Mucosa of rectum (tissue), 2 donors: ENCODE data around the gene DUSP23.
A peak's percentile ranks its signal among the peaks of the same experiment; 100 is the strongest.

Source experiments
- H3K27ac ChIP-seq, 2 donors: one replicate each; pipeline ENCODE4 v1.7.0; 2013; ENCODE audit warnings: inconsistent platforms in 2 of 2, low read depth in 2 of 2, low read length in 2 of 2
- H3K27me3 ChIP-seq, 2 donors: one replicate each; pipeline ENCODE4 v1.7.0; 2013; ENCODE audit warnings: low read length in 2 of 2; ENCODE audit not compliant: control insufficient read depth in 2 of 2, insufficient read depth in 2 of 2
- H3K36me3 ChIP-seq, 2 donors: one replicate each; pipeline ENCODE4 v1.7.0; 2013; ENCODE audit warnings: low read length in 2 of 2; ENCODE audit not compliant: control insufficient read depth in 2 of 2, insufficient read depth in 2 of 2
- H3K4me1 ChIP-seq, 2 donors: one replicate each; pipeline ENCODE4 v1.7.0; 2013; ENCODE audit warnings: low read length in 2 of 2, mild to moderate bottlenecking in 1 of 2; ENCODE audit not compliant: control insufficient read depth in 2 of 2, insufficient read depth in 2 of 2
- H3K4me3 ChIP-seq, 2 donors: one replicate each; pipeline ENCODE4 v1.7.0; 2013; ENCODE audit warnings: low read length in 2 of 2
- H3K9ac ChIP-seq, 2 donors: one replicate each; pipeline ENCODE4 v1.7.0; 2013; ENCODE audit warnings: low read length in 2 of 2, low read depth in 1 of 2, mild to moderate bottlenecking in 1 of 2
- H3K9me3 ChIP-seq, 2 donors: one replicate each; pipeline ENCODE4 v1.7.0; 2013; ENCODE audit warnings: low read length in 2 of 2; ENCODE audit not compliant: control insufficient read depth in 2 of 2
- donor health status: healthy.
- donor health status: Normal muscosa, but diverticular disease.

The DUSP23 gene

GRCh38 chr1:159800177-159800930 is 19.6 kb downstream of the DUSP23 start:
- H3K9me3 ChIP-seq: no peaks in the 10 kb centered on the region
- H3K4me3 ChIP-seq: no peak overlapping the region
- H3K27me3 ChIP-seq: peaks cover 4 to 16% of the 10 kb centered on the region in 2 donors
- no peaks in the 10 kb centered on the region for H3K36me3 ChIP-seq
- peaks cover 0 to 2% of the 10 kb centered on the region in 2 donors for H3K4me1 ChIP-seq
- no peak overlapping the region for H3K27ac ChIP-seq
- H3K9ac ChIP-seq: no peak overlapping the region

GRCh38 chr1:159802111-159802510 is 21.3 kb downstream of the DUSP23 start, which contains the start of gene FCRL6:
Gene FCRL6 (plus strand): TSS chr1:159802360. CDS start chr1:159802425, 65 bp downstream.
- no peak within 1 kb of the TSS for H3K9ac ChIP-seq
- peaks cover 4 to 8% of the 10 kb centered on the region in 2 donors for H3K27me3 ChIP-seq
- H3K4me1 ChIP-seq: peaks cover 0 to 2% of the 10 kb centered on the region in 2 donors
- no peaks in the 10 kb centered on the region for H3K9me3 ChIP-seq
- no peaks in the 10 kb centered on the region for H3K36me3 ChIP-seq
- no peak within 1 kb of the TSS for H3K4me3 ChIP-seq
- no peak within 1 kb of the TSS for H3K27ac ChIP-seq

- Histone ChIP-seq H3K9ac (no peak overlapping the region), H3K9me3 (no peaks in the 10 kb centered on the region), H3K4me3 (no peak overlapping the region), H3K27ac (no peak overlapping the region), H3K4me1 (no peaks in the 10 kb centered on the region), H3K36me3 (no peaks in the 10 kb centered on the region), H3K27me3 (peaks cover 4 to 8% of the 10 kb centered on the region in 2 donors)
Observed at GRCh38 chr1:159803956-159804689, 23.4 kb downstream of the DUSP23 start.

- H3K36me3 ChIP-seq: no peaks in the 10 kb centered on the region
- H3K4me3 ChIP-seq: no peak overlapping the region
- H3K9ac ChIP-seq: no peak overlapping the region
- no peaks in the 10 kb centered on the region for H3K4me1 ChIP-seq
- no peak overlapping the region for H3K27ac ChIP-seq
- peaks cover 4 to 8% of the 10 kb centered on the region in 2 donors for H3K27me3 ChIP-seq
- no peaks in the 10 kb centered on the region for H3K9me3 ChIP-seq
Observed at GRCh38 chr1:159804924-159805323, 24.2 kb downstream of the DUSP23 start.

- Histone ChIP-seq H3K27ac (no peak overlapping the region), H3K4me3 (no peak overlapping the region), H3K27me3 (no peaks in the 10 kb centered on the region), H3K36me3 (no peaks in the 10 kb centered on the region), H3K9me3 (no peaks in the 10 kb centered on the region), H3K4me1 (no peaks in the 10 kb centered on the region), H3K9ac (no peak overlapping the region)
Observed at GRCh38 chr1:159815926-159816325, 35.2 kb downstream of the DUSP23 start.

- Histone ChIP-seq H3K27me3 (peaks cover 0 to 2% of the 10 kb centered on the region in 2 donors), H3K27ac (peak overlapping the region in 1 of 2 donors; percentile 49), H3K9me3 (no peaks in the 10 kb centered on the region), H3K4me1 (peaks cover 0 to 2% of the 10 kb centered on the region in 2 donors), H3K36me3 (no peaks in the 10 kb centered on the region), H3K9ac (no peak overlapping the region), H3K4me3 (no peak overlapping the region)
Observed at GRCh38 chr1:159817276-159818041, 36.7 kb downstream of the DUSP23 start.

GRCh38 chr1:159821171-159821867 is 40.6 kb downstream of the DUSP23 start:
- H3K36me3 ChIP-seq: no peaks in the 10 kb centered on the region
- no peaks in the 10 kb centered on the region for H3K9me3 ChIP-seq
- H3K9ac ChIP-seq: no peak overlapping the region
- peaks cover 0 to 5% of the 10 kb centered on the region in 2 donors for H3K4me1 ChIP-seq
- H3K27ac ChIP-seq: no peak overlapping the region
- H3K4me3 ChIP-seq: no peak overlapping the region
- H3K27me3 ChIP-seq: peaks cover 0 to 2% of the 10 kb centered on the region in 2 donors

GRCh38 chr1:159823406-159823805 is 42.6 kb downstream of the DUSP23 start:
- no peak overlapping the region for H3K27ac ChIP-seq
- H3K27me3 ChIP-seq: peaks cover 0 to 2% of the 10 kb centered on the region in 2 donors
- no peaks in the 10 kb centered on the region for H3K36me3 ChIP-seq
- no peak overlapping the region for H3K9ac ChIP-seq
- no peak overlapping the region for H3K4me3 ChIP-seq
- H3K4me1 ChIP-seq: peaks cover 0 to 10% of the 10 kb centered on the region in 2 donors
- H3K9me3 ChIP-seq: no peaks in the 10 kb centered on the region

GRCh38 chr1:159825564-159825963 is 44.8 kb downstream of the DUSP23 start:
- Histone ChIP-seq H3K36me3 (no peaks in the 10 kb centered on the region), H3K9ac (no peak overlapping the region), H3K27me3 (peaks cover 0 to 2% of the 10 kb centered on the region in 2 donors), H3K4me1 (peaks cover 0 to 10% of the 10 kb centered on the region in 2 donors), H3K9me3 (no peaks in the 10 kb centered on the region), H3K4me3 (no peak overlapping the region), H3K27ac (peak overlapping the region in 1 of 2 donors; percentile 34)
